ENCODE measurements around the gene PRR19.

- TF ChIP-seq CTCF (IDR thresholded peaks at IDR 0.05): peak; percentile 94 to 97 (median 95)
- no peak for TF ChIP-seq POLR2A (IDR thresholded peaks at IDR 0.05)
- peak in 1 of 2 donors; percentile 57 for TF ChIP-seq EP300 (IDR thresholded peaks at IDR 0.05)
Observed at GRCh38 chr19:42295831-42296525, 6.0 kb upstream of the PRR19 start.

Measured in tibial nerve (tissue), 4 donors.